Stimulated activated CD4-positive, alpha-beta T cell treated with anti-CD3 and anti-CD28 coated beads, Interleukin-1b, Interleukin-23, amount 100 ng/mL, for 1 hour (primary cell): ENCODE measurements around the gene ARHGAP35.
"Not testable (repeated sequence)": the region's sequence is repeated elsewhere in the genome, so short reads cannot be mapped to it uniquely, and the experiment has no call there.

ENCODE experiments used
- DNase-seq, 2 donors: peaks; one replicate each; pipeline ENCODE4 v3.0.0-alpha.2; 2020; ENCODE audit warnings: low read depth in 2 of 2

Gene ARHGAP35

GRCh38 chr19:46860846-46861690, at the start of gene ARHGAP35:
ARHGAP35 (plus strand) TSS chr19:46860997; CDS start chr19:46918676, 57,679 bp downstream.
- peak in 1 of 2 donors; percentile 67 for DNase-seq

- DNase-seq = no peak
Observed at GRCh38 chr19:46812977-46813838, 47.6 kb upstream of the ARHGAP35 start.

DNA sequence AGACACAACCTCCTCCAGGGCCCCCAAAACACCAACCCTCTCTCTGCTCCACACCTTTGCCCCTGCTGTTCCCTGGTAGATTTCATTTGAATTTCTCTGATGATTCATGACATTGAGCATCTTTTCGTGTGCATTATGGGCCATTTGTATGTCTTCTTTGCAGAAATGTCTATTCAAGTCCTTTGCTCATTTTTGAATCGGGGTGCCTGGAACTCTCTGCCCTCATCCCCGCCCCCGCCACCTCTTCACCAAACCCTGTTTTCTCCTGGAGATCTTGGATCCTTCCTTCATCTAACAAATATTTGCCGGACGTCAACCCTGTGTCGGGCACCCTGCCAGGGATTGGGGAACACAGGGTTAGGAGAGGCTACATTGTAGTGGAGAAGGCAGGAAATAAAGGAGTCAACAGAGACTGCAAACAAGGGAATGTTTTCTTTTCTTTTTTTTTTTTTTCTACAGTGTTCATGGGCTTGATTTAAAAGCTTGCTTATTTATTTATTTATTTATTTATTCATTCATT, 46.9 kb upstream of the ARHGAP35 start:
- no peak for DNase-seq

DNA sequence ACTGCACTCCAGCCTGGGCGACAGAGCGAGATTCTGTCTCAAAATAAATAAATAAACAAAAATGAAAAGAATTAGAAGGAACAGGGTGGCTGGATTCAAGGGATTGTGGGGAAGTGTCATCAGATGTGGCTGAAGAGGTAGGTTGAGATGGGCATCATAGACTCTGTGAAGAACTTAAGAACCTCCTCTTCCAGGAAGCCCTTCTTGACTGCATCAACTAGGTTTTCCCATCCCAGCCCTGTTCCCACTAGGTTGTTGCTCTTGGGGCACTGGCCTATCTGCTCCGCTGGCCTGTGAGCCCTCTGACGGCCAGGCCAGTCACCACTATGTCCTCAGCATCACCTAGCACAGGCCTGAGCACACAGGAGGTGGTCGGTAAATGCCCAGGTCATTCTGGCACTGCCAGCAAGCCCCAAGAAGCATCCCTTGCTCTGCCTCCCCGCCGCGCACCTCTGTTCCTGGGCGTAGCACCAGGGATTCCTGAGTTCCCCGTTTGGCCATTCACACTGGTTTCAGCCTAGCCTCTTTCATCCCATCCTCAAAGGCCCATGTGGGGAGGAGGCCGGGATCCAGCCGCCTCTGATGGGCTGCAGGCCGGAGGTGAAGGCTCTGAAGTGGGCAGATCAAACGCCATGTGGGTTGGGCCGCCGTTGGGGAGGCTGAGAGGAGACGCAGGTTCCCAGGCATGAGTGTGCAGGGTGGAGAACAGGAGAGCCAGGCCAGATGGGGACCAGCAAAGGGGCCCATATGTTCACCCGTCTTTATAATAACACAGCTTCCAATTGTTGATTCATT, 44.8 kb upstream of the ARHGAP35 start:
- no peak for DNase-seq

DNA sequence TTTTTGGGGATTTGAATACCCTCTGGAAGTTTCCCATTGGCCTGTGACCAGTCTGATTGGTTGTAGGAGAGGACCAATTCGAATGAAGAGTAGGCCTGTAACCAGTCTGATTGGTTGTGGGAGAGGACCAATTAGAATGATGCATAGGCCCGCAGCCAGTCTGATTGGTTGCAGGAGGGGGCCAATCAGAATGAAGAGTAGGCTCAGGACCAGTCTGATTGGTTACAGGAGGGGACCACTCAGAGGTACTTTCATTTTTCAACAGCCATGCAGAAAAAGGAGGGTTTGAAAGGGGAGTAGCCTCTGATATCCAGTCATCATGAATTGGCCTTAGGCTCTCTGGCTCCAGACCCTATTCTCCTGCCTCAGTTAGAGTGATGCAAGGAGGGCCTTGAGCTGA, 42.0 kb upstream of the ARHGAP35 start:
- DNase-seq = no peak

- DNase-seq = peak; percentile 21 to 24
Observed at GRCh38 chr19:46821512-46822409, 39.0 kb upstream of the ARHGAP35 start.

- not testable (repeated sequence) for DNase-seq
Observed at GRCh38 chr19:46822410-46822787, 38.4 kb upstream of the ARHGAP35 start.

- DNase-seq = no peak
Observed at GRCh38 chr19:46823049-46823448, 37.7 kb upstream of the ARHGAP35 start.

GRCh38 chr19:46824890-46825730, 35.7 kb upstream of the ARHGAP35 start:
- no peak for DNase-seq

- no peak for DNase-seq
Observed at GRCh38 chr19:46825731-46826055, 35.1 kb upstream of the ARHGAP35 start.

- DNase-seq = peak in 1 of 2 donors; percentile 23
Observed at GRCh38 chr19:46828484-46828883, 32.3 kb upstream of the ARHGAP35 start.

DNA sequence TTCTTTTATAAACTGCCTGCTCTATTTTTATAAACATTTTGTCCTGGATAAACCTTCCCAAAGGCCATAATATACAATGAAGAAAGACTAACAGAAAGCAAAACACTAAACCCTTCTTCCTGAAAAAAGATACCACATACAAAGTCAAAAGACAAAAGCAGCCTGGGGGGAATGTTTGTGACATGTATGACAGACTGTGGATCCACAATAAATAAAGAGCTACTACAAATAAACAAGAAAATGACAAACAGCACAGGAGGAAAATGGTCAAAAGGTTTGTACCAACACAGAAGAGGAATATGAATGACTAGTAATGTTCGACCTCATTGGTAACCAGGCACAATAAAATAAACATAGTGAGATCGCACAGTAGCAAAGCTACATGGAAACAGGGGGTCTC, 29.9 kb upstream of the ARHGAP35 start:
- no peak for DNase-seq

DNA sequence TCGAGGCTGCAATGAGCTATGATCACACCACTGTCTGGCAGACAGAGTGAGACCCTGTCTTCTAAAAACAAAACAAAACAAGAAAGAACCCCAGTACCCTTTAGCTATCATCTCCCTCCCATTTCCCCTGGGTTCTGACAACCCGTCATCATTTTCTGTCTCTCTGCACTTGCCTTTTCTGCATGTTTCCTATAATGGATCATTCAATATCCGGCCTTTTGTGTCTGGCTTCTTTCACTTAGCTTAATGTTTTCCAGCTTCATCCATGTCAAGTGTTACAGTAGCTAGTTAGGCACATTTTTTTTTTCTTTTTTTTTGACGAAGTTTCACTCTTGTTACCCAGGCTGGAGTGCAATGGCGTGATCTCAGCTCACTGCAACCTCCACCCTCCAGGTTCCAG, 26.7 kb upstream of the ARHGAP35 start:
- DNase-seq = no peak

DNA sequence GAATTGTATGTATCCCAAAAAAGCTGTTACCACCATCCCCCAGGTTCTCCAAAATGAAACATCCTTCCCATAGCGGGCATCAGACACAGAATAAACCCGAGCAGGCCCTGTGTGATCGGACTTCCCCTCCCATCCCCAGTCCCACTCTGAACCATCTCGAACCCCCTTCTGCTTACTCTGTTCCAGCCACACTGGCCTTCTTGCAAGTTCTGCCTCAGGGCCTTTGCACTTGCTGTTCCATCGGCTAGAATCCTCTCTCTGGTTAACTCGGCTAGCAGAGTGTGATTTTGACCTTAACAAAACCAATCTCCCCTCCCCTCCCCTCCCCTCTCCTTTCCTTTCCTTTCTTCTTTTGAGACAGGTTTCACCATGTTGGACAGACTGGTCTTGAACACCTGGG, 25.8 kb upstream of the ARHGAP35 start:
- DNase-seq = no peak

DNA sequence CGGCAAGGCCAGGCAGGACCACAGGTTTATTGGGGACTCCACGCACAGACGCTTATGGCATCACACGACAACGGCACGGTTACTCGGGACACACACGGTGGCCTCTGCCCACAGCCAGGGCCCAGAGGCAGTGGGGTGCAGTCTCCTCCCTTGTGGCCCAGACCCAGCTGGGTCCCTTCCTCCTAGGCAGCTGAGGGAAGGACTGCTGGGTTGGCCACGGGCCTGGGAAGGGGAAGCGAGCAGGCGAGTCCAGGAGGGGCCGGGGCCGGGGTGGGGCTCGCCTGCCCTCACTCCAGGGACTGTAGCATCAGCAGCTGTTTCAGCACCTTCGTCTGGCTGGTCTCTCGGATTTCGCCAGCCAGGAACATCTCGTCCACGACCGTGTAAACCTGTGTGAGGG, 22.6 kb upstream of the ARHGAP35 start:
- DNase-seq = no peak

DNA sequence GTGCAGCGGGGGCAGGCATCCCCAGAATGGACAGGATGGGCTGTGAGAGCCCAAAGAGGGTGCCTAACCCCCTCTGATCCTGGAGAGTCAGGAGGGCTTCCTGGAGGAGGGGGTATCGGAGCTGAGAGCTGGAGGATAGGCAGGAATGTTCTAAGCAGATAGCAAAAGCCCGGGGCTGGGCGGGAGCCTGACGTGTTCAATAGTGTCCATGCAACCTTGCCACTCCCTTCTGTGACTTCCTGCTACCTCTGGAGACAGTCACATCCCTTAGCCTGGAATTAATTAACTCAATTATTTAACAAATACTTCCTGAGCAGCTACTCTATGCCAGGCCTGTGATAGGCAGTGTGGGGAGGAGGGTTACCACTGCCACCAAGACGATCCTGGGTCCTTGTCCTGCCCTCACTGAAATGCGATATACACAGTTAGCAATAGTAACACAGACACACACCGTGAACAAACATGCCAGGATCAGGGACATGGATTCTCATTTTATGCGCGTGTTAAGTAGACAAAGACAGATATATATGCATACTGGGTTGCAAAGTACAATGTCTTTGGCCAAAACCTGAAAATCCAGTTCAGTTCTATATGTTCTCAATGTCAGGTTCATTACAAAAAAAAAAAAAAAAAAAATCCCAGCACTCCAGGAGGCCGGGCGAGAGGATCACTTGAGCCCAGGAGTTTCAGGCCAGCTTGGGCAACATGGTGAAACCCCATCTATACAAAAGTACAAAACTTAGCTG, 20.9 kb upstream of the ARHGAP35 start:
- DNase-seq = no peak

DNA sequence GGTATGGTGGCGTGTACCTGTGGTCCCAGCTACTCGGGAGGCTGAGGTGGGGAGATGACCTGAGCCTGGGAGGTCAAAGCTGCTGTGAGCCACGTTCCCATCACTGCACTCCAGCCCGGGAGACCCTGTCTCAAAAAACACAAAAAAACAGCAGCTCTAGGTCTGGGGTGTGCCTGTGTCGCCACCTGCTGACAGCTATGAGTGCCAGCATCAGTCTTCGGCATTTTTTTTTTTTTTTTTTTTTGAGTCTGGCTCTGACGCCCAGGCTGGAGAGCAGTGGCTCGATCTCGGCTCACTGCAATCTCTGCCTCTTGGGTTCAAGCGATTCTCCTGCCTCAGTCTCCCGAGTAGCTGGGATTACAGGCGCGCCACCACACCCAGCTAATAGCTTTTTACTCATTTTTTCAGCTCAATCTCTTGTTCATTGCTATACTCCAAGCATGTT, 20.3 kb upstream of the ARHGAP35 start:
- DNase-seq = no peak

GRCh38 chr19:46841458-46842083, 19.2 kb upstream of the ARHGAP35 start:
- DNase-seq = no peak

- DNase-seq = no peak
Observed at GRCh38 chr19:46842791-46843190, 18.0 kb upstream of the ARHGAP35 start.
